ENCODE results near the gene CCDC24.

The CCDC24 gene

DNA sequence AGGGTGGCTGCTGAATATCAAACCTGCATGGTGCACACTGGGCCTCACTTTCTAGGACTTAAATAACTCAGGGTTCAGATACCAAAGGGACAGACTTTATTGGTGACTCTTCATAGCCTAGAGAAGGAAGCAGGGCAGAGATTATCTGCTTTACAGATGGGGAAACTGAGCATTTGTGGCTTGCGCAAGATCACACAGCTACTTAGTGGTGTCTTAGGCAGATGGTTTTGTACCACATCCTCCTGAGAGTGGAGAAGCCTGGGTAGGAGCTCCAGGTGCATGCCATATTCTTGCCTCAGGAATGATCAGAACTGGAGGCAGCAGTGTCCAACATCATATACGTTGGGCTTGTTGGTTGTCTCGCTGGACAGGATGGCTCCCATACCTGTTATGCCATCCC is 28.4 kb upstream of the CCDC24 start:
- Histone ChIP-seq H3K4me1 (ENCODE audit: low read length) (no peaks in the 10 kb centered on the region), H3K9ac (ENCODE audit: low read length) (no peak overlapping the region), H3K27me3 (replicated peaks; ENCODE audit: insufficient read depth, low read length) (no peaks in the 10 kb centered on the region), H3K36me3 (replicated peaks; ENCODE audit: insufficient read depth, low read length) (no peaks in the 10 kb centered on the region), H3K27ac (ENCODE audit: low read length) (no peak overlapping the region), H3F3A (ENCODE audit: insufficient read depth, low read length) (no peaks in the 10 kb centered on the region; the same call in 1 of the 2 replicates), H3K4me2 (ENCODE audit: low read depth, low read length) (no peak overlapping the region), H4K20me1 (ENCODE audit: insufficient read depth, low read length) (no peaks in the 10 kb centered on the region), H2AFZ (ENCODE audit: low read length) (no peak overlapping the region), H3K4me3 (ENCODE audit: low read length) (no peak overlapping the region), H3K79me2 (ENCODE audit: low read length) (no peaks in the 10 kb centered on the region), H3K9me3 (replicated peaks; ENCODE audit: insufficient read depth, low read length) (no peaks in the 10 kb centered on the region), H3K9me2 (replicated peaks; ENCODE audit: insufficient read depth, low read length) (no peaks in the 10 kb centered on the region)
- TF ChIP-seq EZH2phosphoT487 (IDR thresholded peaks at IDR 0.05; ENCODE audit: low read length): no peak
- no peak for TF ChIP-seq EZH2 (optimal IDR thresholded peaks at IDR 0.05; ENCODE audit: low read depth, low read length)
- TF ChIP-seq, protein P1, sequence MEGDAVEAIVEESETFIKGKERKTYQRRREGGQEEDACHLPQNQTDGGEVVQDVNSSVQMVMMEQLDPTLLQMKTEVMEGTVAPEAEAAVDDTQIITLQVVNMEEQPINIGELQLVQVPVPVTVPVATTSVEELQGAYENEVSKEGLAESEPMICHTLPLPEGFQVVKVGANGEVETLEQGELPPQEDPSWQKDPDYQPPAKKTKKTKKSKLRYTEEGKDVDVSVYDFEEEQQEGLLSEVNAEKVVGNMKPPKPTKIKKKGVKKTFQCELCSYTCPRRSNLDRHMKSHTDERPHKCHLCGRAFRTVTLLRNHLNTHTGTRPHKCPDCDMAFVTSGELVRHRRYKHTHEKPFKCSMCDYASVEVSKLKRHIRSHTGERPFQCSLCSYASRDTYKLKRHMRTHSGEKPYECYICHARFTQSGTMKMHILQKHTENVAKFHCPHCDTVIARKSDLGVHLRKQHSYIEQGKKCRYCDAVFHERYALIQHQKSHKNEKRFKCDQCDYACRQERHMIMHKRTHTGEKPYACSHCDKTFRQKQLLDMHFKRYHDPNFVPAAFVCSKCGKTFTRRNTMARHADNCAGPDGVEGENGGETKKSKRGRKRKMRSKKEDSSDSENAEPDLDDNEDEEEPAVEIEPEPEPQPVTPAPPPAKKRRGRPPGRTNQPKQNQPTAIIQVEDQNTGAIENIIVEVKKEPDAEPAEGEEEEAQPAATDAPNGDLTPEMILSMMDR (IDR thresholded peaks at IDR 0.05; ENCODE audit: low read length): no peak
- no peak for DNase-seq

DNA sequence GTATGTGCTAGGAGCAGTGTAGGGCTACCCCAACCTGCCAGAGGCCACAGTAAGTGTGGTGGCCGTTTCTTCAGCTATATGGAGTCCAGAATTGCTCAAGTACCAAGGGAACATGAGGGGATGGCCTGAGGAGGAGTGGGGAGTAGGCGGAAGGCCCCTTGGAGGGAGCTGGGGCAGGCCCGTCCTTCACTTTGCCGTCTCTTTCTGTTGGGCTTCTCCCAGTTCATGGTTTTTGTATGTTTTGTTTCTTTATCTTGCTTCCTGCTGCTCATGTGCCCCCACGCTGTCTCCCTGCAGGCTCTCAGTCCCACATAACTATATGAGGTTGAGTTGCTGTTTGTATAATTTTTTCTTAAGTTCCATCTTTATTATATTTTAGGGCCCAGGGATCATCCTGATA is 27.5 kb upstream of the CCDC24 start:
- no peaks in the 10 kb centered on the region for H3K9me2 ChIP-seq (replicated peaks; ENCODE audit: insufficient read depth, low read length)
- H2AFZ ChIP-seq (ENCODE audit: low read length): no peak overlapping the region
- DNase-seq: no peak
- H3K9me3 ChIP-seq (replicated peaks; ENCODE audit: insufficient read depth, low read length): no peaks in the 10 kb centered on the region
- H3K79me2 ChIP-seq (ENCODE audit: low read length): no peaks in the 10 kb centered on the region
- H3K4me3 ChIP-seq (ENCODE audit: low read length): no peak overlapping the region
- no peaks in the 10 kb centered on the region; the same call in 1 of the 2 replicates for H3F3A ChIP-seq (ENCODE audit: insufficient read depth, low read length)
- no peaks in the 10 kb centered on the region for H3K36me3 ChIP-seq (replicated peaks; ENCODE audit: insufficient read depth, low read length)
- no peak overlapping the region for H3K4me2 ChIP-seq (ENCODE audit: low read depth, low read length)
- H3K27me3 ChIP-seq (replicated peaks; ENCODE audit: insufficient read depth, low read length): no peaks in the 10 kb centered on the region
- H3K9ac ChIP-seq (ENCODE audit: low read length): no peak overlapping the region
- no peaks in the 10 kb centered on the region for H3K4me1 ChIP-seq (ENCODE audit: low read length)
- TF ChIP-seq, protein P1 (IDR thresholded peaks at IDR 0.05; ENCODE audit: low read length): no peak
- no peak for TF ChIP-seq EZH2phosphoT487 (IDR thresholded peaks at IDR 0.05; ENCODE audit: low read length)
- no peak for TF ChIP-seq EZH2 (optimal IDR thresholded peaks at IDR 0.05; ENCODE audit: low read depth, low read length)
- H3K27ac ChIP-seq (ENCODE audit: low read length): no peak overlapping the region
- H4K20me1 ChIP-seq (ENCODE audit: insufficient read depth, low read length): no peaks in the 10 kb centered on the region

DNA sequence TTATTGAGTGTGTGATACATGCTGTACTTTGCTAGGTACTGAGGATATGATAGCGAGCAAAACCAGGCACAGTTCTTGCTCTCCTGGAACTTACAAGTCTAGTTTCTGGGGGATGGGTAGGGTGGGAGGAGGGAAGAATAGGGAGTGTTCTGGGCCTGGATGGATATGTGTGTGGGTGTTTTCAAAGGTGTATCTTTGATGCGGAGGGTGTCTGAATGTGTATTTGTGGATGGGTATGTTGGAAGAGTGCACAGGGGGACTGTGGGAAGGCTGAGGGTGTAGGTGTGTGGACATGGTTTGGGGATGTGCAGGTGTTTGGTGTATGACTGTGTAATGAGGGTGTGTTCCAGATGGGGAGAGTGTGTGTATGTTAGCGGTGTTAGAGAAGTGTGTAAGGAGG is 26.1 kb upstream of the CCDC24 start:
- no peak for DNase-seq
- H3K9me3 ChIP-seq (replicated peaks; ENCODE audit: insufficient read depth, low read length): no peaks in the 10 kb centered on the region
- H3K4me3 ChIP-seq (ENCODE audit: low read length): no peak overlapping the region
- no peaks in the 10 kb centered on the region for H3K36me3 ChIP-seq (replicated peaks; ENCODE audit: insufficient read depth, low read length)
- no peaks in the 10 kb centered on the region for H3K27me3 ChIP-seq (replicated peaks; ENCODE audit: insufficient read depth, low read length)
- no peaks in the 10 kb centered on the region for H4K20me1 ChIP-seq (ENCODE audit: insufficient read depth, low read length)
- H2AFZ ChIP-seq (ENCODE audit: low read length): no peak overlapping the region
- TF ChIP-seq EZH2phosphoT487 (IDR thresholded peaks at IDR 0.05; ENCODE audit: low read length): no peak
- TF ChIP-seq, protein P1 (IDR thresholded peaks at IDR 0.05; ENCODE audit: low read length): no peak
- no peak for TF ChIP-seq EZH2 (optimal IDR thresholded peaks at IDR 0.05; ENCODE audit: low read depth, low read length)
- no peak overlapping the region for H3K4me2 ChIP-seq (ENCODE audit: low read depth, low read length)
- H3K79me2 ChIP-seq (ENCODE audit: low read length): peaks cover 5% of the 10 kb centered on the region
- no peaks in the 10 kb centered on the region for H3K4me1 ChIP-seq (ENCODE audit: low read length)
- no peak overlapping the region for H3K9ac ChIP-seq (ENCODE audit: low read length)
- no peak overlapping the region for H3K27ac ChIP-seq (ENCODE audit: low read length)
- H3F3A ChIP-seq (ENCODE audit: insufficient read depth, low read length): no peaks in the 10 kb centered on the region; the same call in 1 of the 2 replicates
- H3K9me2 ChIP-seq (replicated peaks; ENCODE audit: insufficient read depth, low read length): no peaks in the 10 kb centered on the region

Data from MM.1S (cell line).